Erythroblast (primary cell): Measurements from ENCODE around the gene MAP3K7CL.

ENCODE experiments used
- GATA1 ChIP-seq: IDR thresholded peaks from 2 replicates; pipeline ENCODE4 v1.6.1; 2011; ENCODE audit warnings: low read depth, mild to moderate bottlenecking, control low read depth, low read length, moderate library complexity
- POLR2A ChIP-seq: IDR thresholded peaks from 2 replicates; pipeline ENCODE4 v1.6.1; 2011; ENCODE audit warnings: mild to moderate bottlenecking, low read length

DNA sequence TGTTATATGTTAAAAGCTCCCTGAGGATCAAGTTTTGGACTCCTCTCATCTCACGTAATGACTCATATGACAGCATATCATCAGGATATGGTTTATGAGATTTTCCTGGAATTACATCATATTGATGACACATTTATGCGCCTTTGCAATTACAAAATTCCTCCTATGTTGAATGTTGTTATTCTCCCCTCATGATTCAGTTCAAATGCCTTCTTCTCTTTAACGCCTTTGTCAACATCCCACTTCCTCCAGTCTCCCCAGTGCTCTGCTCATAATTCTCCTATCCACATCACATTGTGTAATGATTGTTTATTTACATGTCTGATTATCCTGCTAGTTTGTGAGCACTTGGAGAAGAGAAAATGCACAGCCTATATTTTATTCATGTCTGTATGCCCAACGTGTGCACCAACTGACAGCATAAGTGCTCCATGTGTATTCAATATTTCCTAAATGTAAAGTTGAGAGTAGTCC is 87.4 kb downstream of the MAP3K7CL start:
- TF ChIP-seq POLR2A, result no peak
- TF ChIP-seq GATA1, result no peak
